Activated naive CD4-positive, alpha-beta T cell treated with anti-CD3 and anti-CD28 coated beads, Interleukin-2, amount 50 U/mL, for 24 hours (primary cell): Measurements from ENCODE around the gene INTS15.
A peak's percentile ranks its signal among the peaks of the same experiment; 100 is the strongest.

Experiments used
- H3K27ac Mint-ChIP-seq: one replicate; pipeline ENCODE4 v1.8.0; 2021; ENCODE audit warnings: mild to moderate bottlenecking, mixed read lengths
- H3K27me3 Mint-ChIP-seq: one replicate; pipeline ENCODE4 v1.8.0; 2021; ENCODE audit warnings: mixed read lengths
- H3K36me3 Mint-ChIP-seq: one replicate; pipeline ENCODE4 v1.8.0; 2021; ENCODE audit warnings: mixed read lengths
- H3K4me1 Mint-ChIP-seq: one replicate; pipeline ENCODE4 v1.8.0; 2021; ENCODE audit warnings: mixed read lengths
- H3K4me3 Mint-ChIP-seq: one replicate; pipeline ENCODE4 v1.8.0; 2021; ENCODE audit warnings: mild to moderate bottlenecking, mixed read lengths
- H3K9me3 Mint-ChIP-seq: one replicate; pipeline ENCODE4 v1.8.0; 2021; ENCODE audit warnings: mixed read lengths

The INTS15 gene

GRCh38 chr7:6589829-6590644, at the start of gene INTS15:
Gene INTS15 (plus strand): TSS chr7:6590021. CDS start chr7:6590284, 263 bp downstream.
- Mint-ChIP-seq H3K27ac (peak within 1 kb of the TSS; percentile 96), H3K36me3 (peaks cover 17% of the 10 kb centered on the region), H3K9me3 (no peaks in the 10 kb centered on the region), H3K27me3 (no peaks in the 10 kb centered on the region), H3K4me3 (peak within 1 kb of the TSS; percentile 98), H3K4me1 (peaks cover 25% of the 10 kb centered on the region)

- no peak overlapping the region for H3K4me3 Mint-ChIP-seq
- no peaks in the 10 kb centered on the region for H3K36me3 Mint-ChIP-seq
- no peak overlapping the region for H3K27ac Mint-ChIP-seq
- H3K9me3 Mint-ChIP-seq, result no peaks in the 10 kb centered on the region
- peaks cover 11% of the 10 kb centered on the region for H3K27me3 Mint-ChIP-seq
- H3K4me1 Mint-ChIP-seq, result peaks cover 8% of the 10 kb centered on the region
Measured at GRCh38 chr7:6542368-6542767, 47.5 kb upstream of the INTS15 start.

- Mint-ChIP-seq H3K27ac (no peak overlapping the region), H3K36me3 (no peaks in the 10 kb centered on the region), H3K27me3 (no peaks in the 10 kb centered on the region), H3K4me3 (no peak overlapping the region), H3K9me3 (no peaks in the 10 kb centered on the region), H3K4me1 (peaks cover 8% of the 10 kb centered on the region)
Measured at GRCh38 chr7:6545398-6546126, 44.3 kb upstream of the INTS15 start.

- H3K27ac Mint-ChIP-seq, result no peak overlapping the region
- H3K9me3 Mint-ChIP-seq, result no peaks in the 10 kb centered on the region
- H3K4me3 Mint-ChIP-seq, result no peak overlapping the region
Measured at GRCh38 chr7:6546498-6547251, 43.1 kb upstream of the INTS15 start.

GRCh38 chr7:6547400-6547799, 42.4 kb upstream of the INTS15 start:
- Mint-ChIP-seq H3K9me3 (no peaks in the 10 kb centered on the region), H3K27me3 (no peaks in the 10 kb centered on the region), H3K4me3 (no peak overlapping the region), H3K27ac (no peak overlapping the region), H3K36me3 (no peaks in the 10 kb centered on the region), H3K4me1 (peaks cover 8% of the 10 kb centered on the region)

More at GRCh38 chr7:6546498-6547251, 43.1 kb upstream of the INTS15 start:
- peaks cover 8% of the 10 kb centered on the region for H3K4me1 Mint-ChIP-seq
- no peaks in the 10 kb centered on the region for H3K36me3 Mint-ChIP-seq
- H3K27me3 Mint-ChIP-seq, result no peaks in the 10 kb centered on the region

- no peaks in the 10 kb centered on the region for H3K27me3 Mint-ChIP-seq
- no peaks in the 10 kb centered on the region for H3K36me3 Mint-ChIP-seq
- peaks cover 13% of the 10 kb centered on the region for H3K4me1 Mint-ChIP-seq
- no peaks in the 10 kb centered on the region for H3K9me3 Mint-ChIP-seq
- H3K27ac Mint-ChIP-seq, result no peak within 1 kb of the TSS
- no peak within 1 kb of the TSS for H3K4me3 Mint-ChIP-seq
Measured at GRCh38 chr7:6551016-6551511, 38.8 kb upstream of the INTS15 start, which contains the start of gene GRID2IP. Gene GRID2IP (minus strand): TSS chr7:6551461. CDS start chr7:6551436, 25 bp downstream.

GRCh38 chr7:6553448-6554044, 36.3 kb upstream of the INTS15 start:
- H3K9me3 Mint-ChIP-seq, result no peaks in the 10 kb centered on the region
- H3K4me3 Mint-ChIP-seq, result no peak overlapping the region
- H3K27me3 Mint-ChIP-seq, result no peaks in the 10 kb centered on the region
- H3K27ac Mint-ChIP-seq, result no peak overlapping the region
- no peaks in the 10 kb centered on the region for H3K36me3 Mint-ChIP-seq
- peaks cover 9% of the 10 kb centered on the region for H3K4me1 Mint-ChIP-seq

GRCh38 chr7:6554848-6555247, 35.0 kb upstream of the INTS15 start:
- Mint-ChIP-seq H3K9me3 (no peaks in the 10 kb centered on the region), H3K36me3 (no peaks in the 10 kb centered on the region), H3K27ac (peak overlapping the region; percentile 77), H3K27me3 (no peaks in the 10 kb centered on the region), H3K4me3 (peak overlapping the region; percentile 30), H3K4me1 (peaks cover 9% of the 10 kb centered on the region)

GRCh38 chr7:6556196-6556595, 33.6 kb upstream of the INTS15 start:
- Mint-ChIP-seq H3K4me1 (peaks cover 9% of the 10 kb centered on the region), H3K27ac (no peak overlapping the region), H3K9me3 (no peaks in the 10 kb centered on the region)

GRCh38 chr7:6558837-6559236, 31.0 kb upstream of the INTS15 start:
- Mint-ChIP-seq H3K27ac (no peak overlapping the region), H3K4me3 (no peak overlapping the region), H3K4me1 (peaks cover 9% of the 10 kb centered on the region), H3K36me3 (no peaks in the 10 kb centered on the region), H3K27me3 (no peaks in the 10 kb centered on the region), H3K9me3 (no peaks in the 10 kb centered on the region)

More at GRCh38 chr7:6556196-6556595, 33.6 kb upstream of the INTS15 start:
- Mint-ChIP-seq H3K4me3 (no peak overlapping the region), H3K36me3 (no peaks in the 10 kb centered on the region), H3K27me3 (no peaks in the 10 kb centered on the region)

- Mint-ChIP-seq H3K27ac (no peak overlapping the region), H3K4me3 (no peak overlapping the region)
Measured at GRCh38 chr7:6559896-6560295, 29.9 kb upstream of the INTS15 start.

GRCh38 chr7:6562106-6562505, 27.7 kb upstream of the INTS15 start:
- no peak overlapping the region for H3K27ac Mint-ChIP-seq
- H3K36me3 Mint-ChIP-seq, result no peaks in the 10 kb centered on the region
- H3K9me3 Mint-ChIP-seq, result no peaks in the 10 kb centered on the region

More at GRCh38 chr7:6559896-6560295, 29.9 kb upstream of the INTS15 start:
- no peaks in the 10 kb centered on the region for H3K9me3 Mint-ChIP-seq
- H3K27me3 Mint-ChIP-seq, result no peaks in the 10 kb centered on the region
- no peaks in the 10 kb centered on the region for H3K36me3 Mint-ChIP-seq
- peaks cover 3% of the 10 kb centered on the region for H3K4me1 Mint-ChIP-seq

GRCh38 chr7:6563936-6564770, 25.7 kb upstream of the INTS15 start:
- no peak overlapping the region for H3K4me3 Mint-ChIP-seq
- H3K27me3 Mint-ChIP-seq, result no peaks in the 10 kb centered on the region
- H3K36me3 Mint-ChIP-seq, result no peaks in the 10 kb centered on the region
- no peaks in the 10 kb centered on the region for H3K4me1 Mint-ChIP-seq
- H3K27ac Mint-ChIP-seq, result no peak overlapping the region
- H3K9me3 Mint-ChIP-seq, result no peaks in the 10 kb centered on the region

More at GRCh38 chr7:6562106-6562505, 27.7 kb upstream of the INTS15 start:
- no peaks in the 10 kb centered on the region for H3K27me3 Mint-ChIP-seq
- H3K4me3 Mint-ChIP-seq, result no peak overlapping the region
- H3K4me1 Mint-ChIP-seq, result no peaks in the 10 kb centered on the region

GRCh38 chr7:6565655-6566054, 24.2 kb upstream of the INTS15 start:
- Mint-ChIP-seq H3K9me3 (no peaks in the 10 kb centered on the region), H3K36me3 (no peaks in the 10 kb centered on the region), H3K27me3 (no peaks in the 10 kb centered on the region), H3K4me3 (no peak overlapping the region), H3K4me1 (no peaks in the 10 kb centered on the region), H3K27ac (peak overlapping the region; percentile 80)
